DND-41 (cell line): ENCODE results near the gene ADCY2.

Experiments
- EZH2 ChIP-seq: IDR thresholded peaks from 3 replicates; pipeline ENCODE4 v1.6.1; 2012; ENCODE audit warnings: borderline replicate concordance, low read depth, mild to moderate bottlenecking, moderate library complexity, low read length, inconsistent platforms; ENCODE audit not compliant: severe bottlenecking
- TF ChIP-seq, protein P1 (sequence below): IDR thresholded peaks from 2 replicates; pipeline ENCODE4 v1.5.1; 2012; ENCODE audit warnings: borderline replicate concordance, low read length, moderate library complexity, mild to moderate bottlenecking; ENCODE audit not compliant: poor library complexity, severe bottlenecking; ENCODE audit errors: extremely low read depth

- TF ChIP-seq EZH2 = no peak
- TF ChIP-seq, protein P1, sequence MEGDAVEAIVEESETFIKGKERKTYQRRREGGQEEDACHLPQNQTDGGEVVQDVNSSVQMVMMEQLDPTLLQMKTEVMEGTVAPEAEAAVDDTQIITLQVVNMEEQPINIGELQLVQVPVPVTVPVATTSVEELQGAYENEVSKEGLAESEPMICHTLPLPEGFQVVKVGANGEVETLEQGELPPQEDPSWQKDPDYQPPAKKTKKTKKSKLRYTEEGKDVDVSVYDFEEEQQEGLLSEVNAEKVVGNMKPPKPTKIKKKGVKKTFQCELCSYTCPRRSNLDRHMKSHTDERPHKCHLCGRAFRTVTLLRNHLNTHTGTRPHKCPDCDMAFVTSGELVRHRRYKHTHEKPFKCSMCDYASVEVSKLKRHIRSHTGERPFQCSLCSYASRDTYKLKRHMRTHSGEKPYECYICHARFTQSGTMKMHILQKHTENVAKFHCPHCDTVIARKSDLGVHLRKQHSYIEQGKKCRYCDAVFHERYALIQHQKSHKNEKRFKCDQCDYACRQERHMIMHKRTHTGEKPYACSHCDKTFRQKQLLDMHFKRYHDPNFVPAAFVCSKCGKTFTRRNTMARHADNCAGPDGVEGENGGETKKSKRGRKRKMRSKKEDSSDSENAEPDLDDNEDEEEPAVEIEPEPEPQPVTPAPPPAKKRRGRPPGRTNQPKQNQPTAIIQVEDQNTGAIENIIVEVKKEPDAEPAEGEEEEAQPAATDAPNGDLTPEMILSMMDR = no peak
Measured at GRCh38 chr5:7418276-7418675, 22.3 kb downstream of the ADCY2 start.
